ENCODE data around the gene NELL1.

NELL1 gene

GRCh38 chr11:20937826-20938225 lies 268.4 kb downstream of the NELL1 start:
- ATAC-seq = no peak
- TF ChIP-seq TCF4 (CRISPR knock-in tag; IDR thresholded peaks at IDR 0.05; ENCODE audit: borderline replicate concordance) (no peak), OSR1 (CRISPR knock-in tag; IDR thresholded peaks at IDR 0.05) (no peak), ZNF70 (CRISPR knock-in tag; IDR thresholded peaks at IDR 0.05) (no peak), BACH2 (CRISPR knock-in tag; IDR thresholded peaks at IDR 0.05; ENCODE audit: borderline replicate concordance) (no peak), ARNTL (CRISPR knock-in tag; IDR thresholded peaks at IDR 0.05; ENCODE audit: borderline replicate concordance, low read depth) (no peak), TOX (CRISPR knock-in tag; IDR thresholded peaks at IDR 0.05; ENCODE audit: borderline replicate concordance) (no peak), TSHZ2 (CRISPR knock-in tag; IDR thresholded peaks at IDR 0.05) (no peak), CREB5 (CRISPR knock-in tag; IDR thresholded peaks at IDR 0.05; ENCODE audit: low read depth) (no peak)

GRCh38 chr11:20949585-20949984 lies 280.2 kb downstream of the NELL1 start:
- ATAC-seq = no peak
- TF ChIP-seq ZNF8 (CRISPR knock-in tag; IDR thresholded peaks at IDR 0.05) = no peak
- TF ChIP-seq CSDC2 (CRISPR knock-in tag; IDR thresholded peaks at IDR 0.05) = no peak
- no peak for TF ChIP-seq ARNTL (CRISPR knock-in tag; IDR thresholded peaks at IDR 0.05; ENCODE audit: borderline replicate concordance, low read depth)
- TF ChIP-seq BACH2 (CRISPR knock-in tag; IDR thresholded peaks at IDR 0.05; ENCODE audit: borderline replicate concordance) = no peak
- no peak for TF ChIP-seq ZFP3 (CRISPR knock-in tag; IDR thresholded peaks at IDR 0.05)
- TF ChIP-seq SNAI2 (CRISPR knock-in tag; IDR thresholded peaks at IDR 0.05) = no peak
- no peak for TF ChIP-seq TOX (CRISPR knock-in tag; IDR thresholded peaks at IDR 0.05; ENCODE audit: borderline replicate concordance)
- no peak for TF ChIP-seq TSHZ2 (CRISPR knock-in tag; IDR thresholded peaks at IDR 0.05)
- TF ChIP-seq PPARA (CRISPR knock-in tag; IDR thresholded peaks at IDR 0.05; ENCODE audit: borderline replicate concordance) = no peak
- TF ChIP-seq ZFP30 (CRISPR knock-in tag; IDR thresholded peaks at IDR 0.05) = no peak
- TF ChIP-seq ZNF565 (CRISPR knock-in tag; conservative IDR thresholded peaks at IDR 0.05; ENCODE audit: low read depth) = no peak
- no peak for TF ChIP-seq ZC3H10 (CRISPR knock-in tag; IDR thresholded peaks at IDR 0.05)
- TF ChIP-seq TCF4 (CRISPR knock-in tag; IDR thresholded peaks at IDR 0.05; ENCODE audit: borderline replicate concordance) = no peak
- no peak for TF ChIP-seq PATZ1 (CRISPR knock-in tag; IDR thresholded peaks at IDR 0.05; ENCODE audit: borderline replicate concordance)
- no peak for TF ChIP-seq OSR1 (CRISPR knock-in tag; IDR thresholded peaks at IDR 0.05)
- no peak for TF ChIP-seq ZNF70 (CRISPR knock-in tag; IDR thresholded peaks at IDR 0.05)
- TF ChIP-seq CREB5 (CRISPR knock-in tag; IDR thresholded peaks at IDR 0.05; ENCODE audit: low read depth) = no peak
- no peak for TF ChIP-seq GLIS3 (CRISPR knock-in tag; IDR thresholded peaks at IDR 0.05)

GRCh38 chr11:20962581-20962980 lies 293.2 kb downstream of the NELL1 start:
- no peak for ATAC-seq

More at GRCh38 chr11:20962581-20962980, 293.2 kb downstream of the NELL1 start:
- TF ChIP-seq ZFP30 (CRISPR knock-in tag; IDR thresholded peaks at IDR 0.05) (no peak), CREB5 (CRISPR knock-in tag; IDR thresholded peaks at IDR 0.05; ENCODE audit: low read depth) (peak; percentile 26; the same call in 1 of the 2 replicates), ZFP3 (CRISPR knock-in tag; IDR thresholded peaks at IDR 0.05) (0 out of 2 replicates have a peak, but pooled peaks have one; percentile 39), ISL1 (CRISPR knock-in tag; IDR thresholded peaks at IDR 0.05) (peak; percentile 61)

All from SK-N-SH treated with all-trans-retinoic acid at 6 μM for 48 hours (cell line).